MV-4-11 (cell line): ENCODE results near the gene CCNF.
"Not testable (repeated sequence)": the region's sequence is repeated elsewhere in the genome, so short reads cannot be mapped to it uniquely, and the experiment has no call there.

Experiments
- DNase-seq: peaks from one replicate; lab custom pipeline; 2025; lab: John Stamatoyannopoulos, UW

Gene CCNF

DNA sequence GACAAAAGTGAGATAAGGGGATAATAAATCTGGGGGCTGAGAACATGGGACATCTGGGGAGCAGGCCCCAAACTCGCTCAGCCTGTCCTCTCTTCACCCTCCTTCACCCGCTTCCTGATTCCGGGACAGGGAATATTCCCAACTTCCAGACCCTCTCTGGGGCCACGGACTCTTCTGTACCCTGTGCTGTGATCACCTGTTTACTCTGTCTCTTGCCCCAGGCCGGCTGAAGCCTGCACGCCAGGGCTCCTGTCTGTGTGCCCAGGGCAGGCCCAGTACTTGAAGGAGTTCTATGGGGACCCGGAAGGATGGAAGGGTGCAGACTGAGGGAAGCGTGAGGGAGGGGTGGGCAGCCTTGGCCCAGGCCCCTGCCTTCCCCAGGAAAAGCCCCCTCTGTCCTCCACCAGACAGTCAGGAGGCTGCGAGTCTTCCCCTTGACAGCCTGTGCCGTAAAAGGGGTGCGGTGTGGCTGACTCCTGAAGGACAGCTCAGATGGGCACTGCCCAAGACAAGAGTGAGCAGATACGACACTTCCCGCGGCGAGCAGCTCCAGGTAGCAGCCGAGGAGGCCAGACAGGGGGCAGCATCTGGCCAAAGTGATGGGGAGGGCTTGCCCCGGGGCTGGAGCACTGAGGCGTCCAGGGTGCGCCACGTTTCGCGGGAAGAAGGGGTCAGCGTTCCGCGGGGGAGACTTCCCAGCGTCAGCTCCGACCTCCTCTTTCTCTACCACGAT lies 1.0 kb upstream of the CCNF start:
- no peak for DNase-seq

- no peak for DNase-seq
These were observed 538 bp upstream of the CCNF start for GRCh38 chr16:2428784-2429033.

DNA sequence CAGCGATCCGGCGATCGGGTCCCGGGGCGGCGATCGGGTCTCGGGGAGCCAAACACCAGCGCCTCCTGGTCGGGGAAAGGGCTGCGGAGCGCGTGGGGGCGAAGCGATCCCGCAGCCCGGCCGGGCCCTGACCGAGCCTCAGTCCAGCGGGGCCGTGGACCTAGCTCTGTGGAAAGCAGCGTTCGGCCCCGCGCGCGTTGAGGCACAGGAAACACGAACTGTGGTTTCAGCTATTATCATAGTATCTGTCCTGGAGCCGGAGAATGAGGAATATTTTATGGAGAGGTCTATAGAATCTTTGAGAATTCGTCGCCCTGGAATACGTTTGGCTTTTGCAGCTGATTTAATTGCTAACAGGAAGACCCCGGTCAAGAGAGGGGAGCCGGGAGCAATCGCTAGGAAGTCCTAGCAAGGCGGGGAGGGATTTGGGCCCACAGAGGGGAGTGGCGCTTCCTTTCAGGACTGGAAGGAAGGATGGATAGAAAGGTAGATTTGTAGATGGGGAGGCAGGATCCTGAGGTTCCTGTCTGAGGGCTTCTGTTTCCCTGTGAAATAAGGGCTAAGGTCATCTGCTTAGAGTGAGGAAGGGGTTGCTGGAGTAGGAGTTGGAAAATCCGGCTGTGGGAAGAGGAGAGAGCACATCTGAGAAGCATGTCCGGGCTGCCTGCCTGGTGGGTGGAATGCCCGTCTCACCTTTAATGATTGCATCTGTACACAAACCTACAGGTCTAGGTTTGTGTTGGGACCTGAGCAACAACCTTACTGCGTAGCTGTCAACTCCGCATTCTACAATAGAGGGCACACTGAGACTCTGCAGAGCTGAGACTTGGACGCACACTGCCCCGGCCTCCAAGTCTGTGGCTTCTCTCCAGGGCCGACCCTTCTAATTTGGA lies 770 bp downstream of the CCNF start:
- DNase-seq: no peak

DNA sequence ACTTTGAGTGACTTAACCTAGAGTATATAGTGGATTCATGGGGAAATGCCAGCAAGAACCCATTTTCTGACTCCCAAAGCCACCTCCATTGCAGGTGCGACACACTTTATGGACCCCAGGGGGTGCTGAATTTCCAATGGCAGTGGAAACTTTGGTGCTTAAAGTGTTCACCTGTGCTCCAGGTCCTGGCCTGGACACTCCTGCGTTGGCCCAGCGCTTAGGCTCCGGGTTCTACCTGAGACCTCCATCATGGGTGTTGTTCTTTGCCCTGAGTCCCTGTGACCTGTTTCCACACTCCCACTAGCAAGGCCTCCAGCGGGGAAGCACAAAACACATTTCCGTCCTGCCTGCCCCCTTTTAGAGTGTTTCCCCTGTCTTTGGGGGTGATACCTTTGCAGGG lies 3.0 kb downstream of the CCNF start:
- no peak for DNase-seq

GRCh38 chr16:2432801-2433505 lies 3.7 kb downstream of the CCNF start:
- peak; percentile 23 for DNase-seq

GRCh38 chr16:2435236-2435635 lies 6.0 kb downstream of the CCNF start:
- DNase-seq: not testable (repeated sequence)

- no peak for DNase-seq
These were observed 6.9 kb downstream of the CCNF start for GRCh38 chr16:2436110-2436509.

DNA sequence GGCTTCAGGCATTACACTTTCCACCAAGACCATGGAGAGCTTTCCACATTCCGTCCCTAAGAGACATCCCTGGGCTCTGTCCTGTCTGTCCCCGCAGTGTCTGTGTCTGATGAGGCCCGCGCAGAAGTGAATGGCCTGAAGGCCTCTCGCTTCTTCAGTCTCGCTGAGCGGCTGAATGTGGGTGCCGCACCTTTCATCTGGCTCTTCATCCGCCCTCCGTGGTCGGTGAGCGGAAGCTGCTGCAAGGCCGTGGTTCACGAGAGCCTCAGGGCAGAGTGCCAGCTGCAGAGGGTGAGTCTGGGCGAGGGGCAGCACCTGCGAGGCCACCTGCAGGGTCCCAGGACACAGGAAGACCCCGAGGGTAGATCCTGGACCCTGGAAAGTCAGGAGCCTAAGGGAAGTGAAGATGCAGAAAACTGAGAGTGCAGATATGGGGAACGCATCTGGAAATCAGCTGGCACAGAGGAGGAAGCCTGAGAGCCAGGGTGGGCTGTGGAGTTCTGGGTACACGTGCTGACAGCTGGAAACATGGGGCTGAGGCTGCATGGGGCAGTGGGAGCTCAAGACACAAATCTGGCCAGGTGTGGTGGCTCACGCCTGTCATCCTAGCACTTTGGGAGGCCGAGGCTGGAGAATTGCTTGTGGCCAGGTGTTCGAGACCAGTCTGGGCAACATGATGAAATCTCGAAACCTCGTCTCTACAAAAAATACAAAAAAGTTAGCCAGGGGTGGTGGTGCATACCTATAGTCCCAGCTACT lies 8.0 kb downstream of the CCNF start:
- DNase-seq: no peak

GRCh38 chr16:2438121-2438520 lies 8.9 kb downstream of the CCNF start:
- DNase-seq: no peak

- no peak for DNase-seq
These were observed 10.4 kb downstream of the CCNF start for GRCh38 chr16:2439598-2439997.

GRCh38 chr16:2441143-2441804 lies 12.0 kb downstream of the CCNF start:
- DNase-seq: not testable (repeated sequence)

DNA sequence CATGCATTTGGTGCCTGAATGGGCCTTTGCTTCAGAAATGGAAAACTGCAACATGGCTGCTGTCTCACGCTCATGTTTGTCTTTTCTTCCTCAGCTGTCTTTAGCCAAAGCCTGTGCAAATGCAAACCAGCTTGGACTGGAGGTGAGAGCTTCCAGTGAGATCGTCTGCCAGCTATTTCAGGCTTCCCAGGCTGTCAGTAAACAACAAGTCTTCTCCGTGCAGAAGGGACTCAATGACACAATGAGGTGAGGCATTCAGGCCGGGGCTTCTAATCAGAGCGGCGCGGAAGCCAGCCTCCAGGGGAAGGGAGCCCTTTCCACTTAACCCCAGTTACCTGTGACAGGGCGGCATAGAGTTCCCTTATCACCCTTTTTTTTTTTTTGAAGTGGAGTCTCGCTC lies 14.3 kb downstream of the CCNF start:
- DNase-seq: no peak

- DNase-seq: no peak
These were observed 18.8 kb downstream of the CCNF start for GRCh38 chr16:2447920-2448583.

DNA sequence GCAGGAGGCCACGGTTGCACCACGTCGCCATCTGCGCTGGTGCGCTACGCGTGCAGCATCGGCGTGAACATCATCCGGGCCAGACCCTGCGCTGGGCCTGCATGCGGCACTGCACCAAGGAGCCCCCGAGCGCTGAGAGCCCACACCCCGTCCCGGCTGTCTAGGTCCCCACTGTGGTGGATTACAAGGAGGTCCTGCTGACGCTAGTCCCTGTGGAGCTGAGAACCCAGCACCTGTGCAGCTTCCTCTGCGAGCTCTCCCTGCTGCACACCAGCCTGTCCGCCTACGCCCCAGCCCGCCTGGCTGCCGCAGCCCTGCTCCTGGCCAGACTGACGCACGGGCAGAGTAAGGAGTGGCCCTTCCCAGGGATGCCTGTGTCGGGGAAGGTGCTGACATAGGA lies 19.9 kb downstream of the CCNF start:
- no peak for DNase-seq

- no peak for DNase-seq
These were observed 21.3 kb downstream of the CCNF start for GRCh38 chr16:2450535-2450934.

DNA sequence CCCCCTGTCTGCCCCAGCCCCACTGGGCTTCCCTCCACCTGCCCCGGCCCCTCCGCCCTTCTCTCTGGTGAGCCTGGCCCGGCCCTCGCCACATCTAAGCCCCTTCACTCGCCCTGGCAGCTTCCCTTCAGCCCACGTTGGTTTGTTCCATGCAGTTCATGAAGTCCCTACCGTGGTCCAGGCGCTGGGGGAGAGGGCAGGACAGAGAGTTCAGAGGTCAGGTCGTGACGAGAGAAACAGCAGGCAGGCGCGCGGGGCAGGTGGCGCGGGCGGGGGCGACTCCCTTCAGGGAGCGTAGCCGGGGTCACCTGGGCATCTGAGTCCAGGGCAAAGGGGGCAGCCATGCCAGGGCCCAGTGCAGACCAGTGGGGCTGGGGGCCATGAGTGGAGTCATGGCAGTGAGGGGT lies 21.7 kb downstream of the CCNF start:
- DNase-seq: no peak

- no peak for DNase-seq
These were observed 22.6 kb downstream of the CCNF start for GRCh38 chr16:2451851-2452320.

DNA sequence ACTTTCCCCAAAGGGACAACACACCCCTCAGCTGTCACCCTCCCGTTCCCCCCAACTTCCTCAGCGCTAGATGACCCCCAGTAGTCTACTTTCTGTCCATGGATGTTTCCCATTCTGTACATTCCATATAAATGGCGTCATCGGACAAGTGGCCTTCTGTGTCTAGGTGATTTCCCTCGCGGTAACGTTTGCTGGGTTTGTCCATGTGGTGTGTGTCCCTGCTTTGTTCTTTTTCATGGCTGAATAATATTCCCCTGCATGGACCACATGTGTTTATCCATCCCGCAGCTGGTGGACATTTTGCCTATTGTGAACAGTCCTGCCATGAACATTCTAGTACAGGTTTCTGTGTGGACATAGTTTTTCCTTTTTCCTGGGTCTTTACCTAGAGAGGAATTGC lies 23.4 kb downstream of the CCNF start:
- no peak for DNase-seq

DNA sequence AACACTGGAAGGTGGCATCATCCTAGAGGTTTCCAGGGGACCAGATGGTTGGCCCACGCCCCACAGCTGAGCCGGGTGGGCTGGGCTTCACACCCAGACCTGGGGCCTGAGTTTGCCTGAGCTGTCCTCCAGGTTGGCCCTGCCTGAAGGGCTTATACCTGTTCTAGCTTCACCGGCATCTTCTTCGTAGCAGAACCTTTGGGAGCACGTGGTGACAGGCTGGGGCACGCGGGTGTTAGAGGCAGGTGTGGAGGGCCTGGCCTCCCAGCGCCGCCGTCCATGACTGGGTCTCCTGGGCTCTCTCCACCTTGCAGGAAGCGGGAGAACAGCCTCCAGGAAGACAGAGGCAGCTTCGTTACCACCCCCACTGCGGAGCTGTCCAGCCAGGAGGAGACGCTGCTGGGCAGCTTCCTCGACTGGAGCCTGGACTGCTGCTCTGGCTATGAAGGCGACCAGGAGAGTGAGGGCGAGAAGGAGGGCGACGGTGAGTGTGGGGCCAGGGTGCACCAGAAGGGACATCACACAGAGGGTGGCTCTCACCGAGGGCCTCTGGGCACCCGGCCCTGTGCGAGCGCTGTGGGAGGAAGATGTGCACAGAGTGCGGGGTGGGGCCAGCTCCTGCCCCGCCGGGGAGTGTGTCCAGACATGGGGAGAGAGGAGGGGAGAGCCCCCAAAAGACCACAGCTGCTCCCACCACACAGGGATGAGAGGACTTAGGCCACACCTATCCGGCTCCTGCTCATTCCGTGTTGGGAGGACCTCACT lies 26.0 kb downstream of the CCNF start:
- DNase-seq: no peak

DNA sequence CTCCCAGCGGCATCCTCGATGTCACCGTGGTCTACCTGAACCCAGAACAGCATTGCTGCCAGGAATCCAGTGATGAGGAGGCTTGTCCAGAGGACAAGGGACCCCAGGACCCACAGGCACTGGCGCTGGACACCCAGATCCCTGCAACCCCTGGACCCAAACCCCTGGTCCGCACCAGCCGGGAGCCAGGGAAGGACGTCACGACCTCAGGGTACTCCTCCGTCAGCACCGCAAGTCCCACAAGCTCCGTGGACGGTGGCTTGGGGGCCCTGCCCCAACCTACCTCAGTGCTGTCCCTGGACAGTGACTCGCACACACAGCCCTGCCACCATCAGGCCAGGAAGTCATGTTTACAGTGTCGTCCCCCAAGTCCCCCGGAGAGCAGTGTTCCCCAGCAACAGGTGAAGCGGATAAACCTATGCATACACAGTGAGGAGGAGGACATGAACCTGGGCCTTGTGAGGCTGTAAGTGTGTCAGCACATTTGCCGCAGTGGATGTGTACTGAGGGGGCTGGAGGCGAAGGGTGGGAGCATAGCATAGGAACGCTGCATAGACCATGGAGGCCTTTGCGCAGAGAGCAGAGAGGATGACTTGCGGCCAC lies 27.4 kb downstream of the CCNF start:
- no peak for DNase-seq
